NCI-H226 (cell line): ENCODE data around the gene GPR160.

Experiments
- DNase-seq: peaks from one replicate; pipeline ENCODE4 v3.0.0-alpha.2; 2015

GPR160 gene

GRCh38 chr3:170033489-170033888 is 4.3 kb upstream of the GPR160 start:
- DNase-seq: no peak

- no peak for DNase-seq
Measured at GRCh38 chr3:170038434-170039110, 777 bp downstream of the GPR160 start.

- DNase-seq: no peak
Measured at GRCh38 chr3:170040418-170040817, 2.6 kb downstream of the GPR160 start.

- DNase-seq: no peak
Measured at GRCh38 chr3:170043506-170043905, 5.7 kb downstream of the GPR160 start.

- no peak for DNase-seq
Measured at GRCh38 chr3:170044271-170044670, 6.5 kb downstream of the GPR160 start.

GRCh38 chr3:170044795-170045244 is 7.0 kb downstream of the GPR160 start:
- DNase-seq: no peak

GRCh38 chr3:170046269-170047132 is 8.7 kb downstream of the GPR160 start:
- no peak for DNase-seq

GRCh38 chr3:170047133-170047404 is 9.3 kb downstream of the GPR160 start:
- DNase-seq: no peak

GRCh38 chr3:170049146-170050000 is 11.6 kb downstream of the GPR160 start:
- DNase-seq: peak; percentile 22

GRCh38 chr3:170050753-170051152 is 13.0 kb downstream of the GPR160 start:
- no peak for DNase-seq

GRCh38 chr3:170052398-170052797 is 14.6 kb downstream of the GPR160 start:
- no peak for DNase-seq

- no peak for DNase-seq
Measured at GRCh38 chr3:170054204-170054603, 16.4 kb downstream of the GPR160 start.

GRCh38 chr3:170055209-170055608 is 17.4 kb downstream of the GPR160 start:
- peak; percentile 65 for DNase-seq

- DNase-seq: no peak
Measured at GRCh38 chr3:170056710-170057454, 19.1 kb downstream of the GPR160 start.

GRCh38 chr3:170057550-170057949 is 19.8 kb downstream of the GPR160 start:
- no peak for DNase-seq

- no peak for DNase-seq
Measured at GRCh38 chr3:170058127-170058526, 20.3 kb downstream of the GPR160 start.

GRCh38 chr3:170059447-170059846 is 21.7 kb downstream of the GPR160 start:
- no peak for DNase-seq

- DNase-seq: no peak
Measured at GRCh38 chr3:170062068-170062467, 24.3 kb downstream of the GPR160 start.

GRCh38 chr3:170062769-170063168 is 25.0 kb downstream of the GPR160 start:
- no peak for DNase-seq

- DNase-seq: no peak
Measured at GRCh38 chr3:170063691-170064090, 25.9 kb downstream of the GPR160 start.

GRCh38 chr3:170064108-170064507 is 26.3 kb downstream of the GPR160 start:
- DNase-seq: no peak

GRCh38 chr3:170075441-170076091 is 37.8 kb downstream of the GPR160 start:
- no peak for DNase-seq
